HEK293T (cell line): ENCODE results near the gene PALB2.

ENCODE experiments used
- FOXK2 ChIP-seq: fragments of 450-650 bp; IDR thresholded peaks from 2 replicates; pipeline ENCODE4 v1.6.1; 2016; ENCODE audit warnings: mild to moderate bottlenecking
- FOXM1 ChIP-seq: fragments of 450-650 bp; IDR thresholded peaks from 2 replicates; pipeline ENCODE4 v1.6.1; 2017; ENCODE audit warnings: mild to moderate bottlenecking, borderline replicate concordance
- TF ChIP-seq, protein P1 (sequence below): fragments of 450-650 bp; IDR thresholded peaks from 2 replicates; pipeline ENCODE4 v1.6.1; 2016

DNA sequence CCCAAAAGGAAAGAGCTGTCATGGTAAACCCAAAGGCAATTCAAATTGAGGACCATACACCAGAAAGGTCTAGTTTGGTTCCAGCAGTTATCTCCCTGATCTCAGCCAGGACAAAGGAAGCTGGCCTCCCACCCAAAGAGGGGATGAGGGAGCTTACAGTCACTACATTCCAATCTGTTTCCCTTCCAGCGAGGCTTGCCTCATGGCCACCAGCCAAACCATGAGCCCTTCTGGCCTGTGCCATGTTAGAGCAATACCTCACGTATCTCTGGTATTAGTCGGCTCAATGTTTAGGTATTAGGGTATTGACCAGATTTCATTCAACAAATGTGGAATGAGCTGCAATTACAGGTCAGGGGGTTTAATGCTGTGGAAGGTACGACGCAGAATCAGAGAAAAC is 53.4 kb downstream of the PALB2 start:
- TF ChIP-seq, protein P1, sequence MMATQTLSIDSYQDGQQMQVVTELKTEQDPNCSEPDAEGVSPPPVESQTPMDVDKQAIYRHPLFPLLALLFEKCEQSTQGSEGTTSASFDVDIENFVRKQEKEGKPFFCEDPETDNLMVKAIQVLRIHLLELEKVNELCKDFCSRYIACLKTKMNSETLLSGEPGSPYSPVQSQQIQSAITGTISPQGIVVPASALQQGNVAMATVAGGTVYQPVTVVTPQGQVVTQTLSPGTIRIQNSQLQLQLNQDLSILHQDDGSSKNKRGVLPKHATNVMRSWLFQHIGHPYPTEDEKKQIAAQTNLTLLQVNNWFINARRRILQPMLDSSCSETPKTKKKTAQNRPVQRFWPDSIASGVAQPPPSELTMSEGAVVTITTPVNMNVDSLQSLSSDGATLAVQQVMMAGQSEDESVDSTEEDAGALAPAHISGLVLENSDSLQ: no peak
- TF ChIP-seq FOXK2 (no peak), FOXM1 (no peak)
